Testis (tissue), 2 donors: ENCODE results near the gene ZFR2.

Experiments
- CTCF ChIP-seq, 3 experiments: fragments of 450-650 bp in 2 of 3; fragments of 200-600 bp in 1 of 3; sonication (generic) in 1 of 3; IDR thresholded peaks; one replicate each; pipeline ENCODE4 v1.5.1; 2016 to 2019; ENCODE audit warnings: antibody characterized with exemption in 3 of 3, mild to moderate bottlenecking in 2 of 3, moderate library complexity in 1 of 3
- POLR2A ChIP-seq: fragments of 450-650 bp; IDR thresholded peaks from one replicate; pipeline ENCODE4 v1.6.1; 2017; ENCODE audit warnings: antibody characterized with exemption, mild to moderate bottlenecking, moderate library complexity

GRCh38 chr19:3882041-3882384 lies 13.2 kb upstream of the ZFR2 start:
- TF ChIP-seq CTCF (IDR thresholded peaks at IDR 0.05) (no peak), POLR2A (no peak)
